ENCODE data around the gene ZNF90.
"Not testable (repeated sequence)": the region's sequence is repeated elsewhere in the genome, so short reads cannot be mapped to it uniquely, and the experiment has no call there.

Gene ZNF90

GRCh38 chr19:20103091-20103740 is 25.4 kb downstream of the ZNF90 start:
- no peak for DNase-seq

GRCh38 chr19:20107301-20107700 is 29.5 kb downstream of the ZNF90 start:
- DNase-seq = no peak

GRCh38 chr19:20118064-20118839 is 40.5 kb downstream of the ZNF90 start:
- DNase-seq = not testable (repeated sequence)

- DNase-seq = no peak
Measured at GRCh38 chr19:20124879-20125278, 47.1 kb downstream of the ZNF90 start.

GRCh38 chr19:20132933-20133332 is 55.1 kb downstream of the ZNF90 start:
- DNase-seq = not testable (repeated sequence)

- DNase-seq = not testable (repeated sequence)
Measured at GRCh38 chr19:20137714-20138113, 59.9 kb downstream of the ZNF90 start.

GRCh38 chr19:20151617-20152145 is 73.9 kb downstream of the ZNF90 start:
- no peak for DNase-seq

GRCh38 chr19:20152506-20152905 is 74.7 kb downstream of the ZNF90 start:
- DNase-seq = not testable (repeated sequence)

GRCh38 chr19:20153281-20153680 is 75.5 kb downstream of the ZNF90 start:
- no peak for DNase-seq

- no peak for DNase-seq
Measured at GRCh38 chr19:20154636-20155035, 76.8 kb downstream of the ZNF90 start.

GRCh38 chr19:20162821-20163220 is 85.0 kb downstream of the ZNF90 start:
- DNase-seq = no peak

- no peak for DNase-seq
Measured at GRCh38 chr19:20164456-20164855, 86.7 kb downstream of the ZNF90 start.

- DNase-seq = no peak
Measured at GRCh38 chr19:20165971-20166592, 88.3 kb downstream of the ZNF90 start.

- DNase-seq = peak; percentile 39 to 99 (median 90)
Measured at GRCh38 chr19:20167020-20167644, 89.3 kb downstream of the ZNF90 start, which contains the start of gene ZNF486. Gene ZNF486 (plus strand): TSS chr19:20167214. CDS start chr19:20167331, 117 bp downstream.

- DNase-seq = peak in 1 of 56 donors; percentile 22
Measured at GRCh38 chr19:20167651-20168122, 89.9 kb downstream of the ZNF90 start.

Measured in amygdala (tissue), 56 donors.